A549 (cell line): ENCODE measurements around the gene AGR3. TPM values are rescaled to one million over a fixed set of nuclear protein-coding genes. Genes with fewer than 3 reads are reported as not detected.

Experiments
- ATAC-seq, 2 experiments: fragments of 200-7000 bp in 1 of 2; fragments of >200 bp in 1 of 2; cut with Nextera tagmentation in 1 of 2; cut with Tn5 transposase in 1 of 2; 3 replicates each; pipeline versions ENCODE4 v1.8.0 to v1.9.1; 2018 to 2020; ENCODE audit warnings: mild to moderate bottlenecking in 1 of 2, moderate library complexity in 1 of 2
- CTCF ChIA-PET: fragments of 300-600 bp; sonication (Branson Sonifier 250); formaldehyde crosslinking; extraction: SDS; loops from one replicate; lab custom pipeline; 2021; ENCODE audit warnings: antibody characterized with exemption, inconsistent platforms; lab: Yijun Ruan, JAX
- POLR2A ChIA-PET: fragments of 350-600 bp; formaldehyde crosslinking; extraction: SDS; loops from one replicate; lab custom pipeline; 2021; ENCODE audit warnings: antibody characterized with exemption, inconsistent platforms; lab: Yijun Ruan, JAX
- DNase-seq, 2 experiments: peaks; one replicate each; pipeline versions ENCODE4 v3.0.0 to v3.0.0-alpha.2; 2011 to 2016; ENCODE audit warnings: low read depth in 1 of 2, low spot score in 1 of 2
- FAIRE-seq: peaks from 2 replicates; lab custom pipeline; 2011; peaks lifted over from hg19 to GRCh38; lab: Jason Lieb, UNC
- H3K27ac ChIP-seq, 2 experiments: fragments of >200 bp; sonication (Bioruptor Twin); formaldehyde crosslinking; 3 replicates each; pipeline ENCODE4 v1.5.1; 2016 to 2017
- H3K4me1 ChIP-seq: fragments of >200 bp; sonication (Bioruptor Twin); formaldehyde crosslinking; 3 replicates; pipeline ENCODE4 v1.6.1; 2016
- H3K4me2 ChIP-seq: fragments of >200 bp; sonication (Bioruptor Twin); formaldehyde crosslinking; 3 replicates; pipeline ENCODE4 v1.6.1; 2016
- H3K4me3 ChIP-seq: fragments of >200 bp; sonication (Bioruptor Twin); formaldehyde crosslinking; 3 replicates; pipeline ENCODE4 v1.5.1; 2016
- H3K9me3 ChIP-seq: fragments of >200 bp; sonication (Bioruptor Twin); formaldehyde crosslinking; 3 replicates; pipeline ENCODE4 v1.6.1; 2016
- ATOH8 ChIP-seq: fragments of 250-450 bp; sonication (Bioruptor Pico); IDR thresholded peaks from 2 replicates; pipeline ENCODE4 v1.5.0; 2020; ENCODE audit warnings: low read depth, mild to moderate bottlenecking, moderate library complexity
- CBX2 ChIP-seq: fragments of 200-600 bp; sonication (generic); IDR thresholded peaks from 2 replicates; pipeline ENCODE4 v1.6.1; 2016; ENCODE audit warnings: low read depth, mild to moderate bottlenecking, borderline replicate concordance
- CHD2 ChIP-seq: fragments of 150-350 bp; IDR thresholded peaks from 2 replicates; pipeline ENCODE4 v1.6.1; 2014; ENCODE audit warnings: low read length; ENCODE audit not compliant: partially characterized antibody
- FOSB ChIP-seq: fragments of 250-450 bp; sonication (Bioruptor Pico); IDR thresholded peaks from 2 replicates; pipeline ENCODE4 v1.5.0; 2020; ENCODE audit warnings: mild to moderate bottlenecking, moderate library complexity
- FOSL2 ChIP-seq, 2 experiments: fragments of 450-650 bp in 1 of 2; fragments of >200 bp in 1 of 2; sonication (Bioruptor Twin) in 1 of 2; formaldehyde crosslinking; IDR thresholded peaks; 2 replicates each; pipeline versions ENCODE4 v1.5.0 to v1.6.1; 2016 to 2020; ENCODE audit warnings: mild to moderate bottlenecking in 1 of 2, moderate library complexity in 1 of 2
- FOXS1 ChIP-seq: fragments of 250-450 bp; sonication (Bioruptor Pico); IDR thresholded peaks from 2 replicates; pipeline ENCODE4 v1.5.0; 2020; ENCODE audit warnings: mild to moderate bottlenecking, moderate library complexity
- HMGXB4 ChIP-seq: fragments of 250-450 bp; sonication (Bioruptor Pico); IDR thresholded peaks from 2 replicates; pipeline ENCODE4 v1.5.0; 2021; ENCODE audit warnings: mild to moderate bottlenecking, moderate library complexity, borderline replicate concordance
- HOXA7 ChIP-seq: fragments of 250-450 bp; sonication (Bioruptor Pico); IDR thresholded peaks from 2 replicates; pipeline ENCODE4 v1.5.0; 2020; ENCODE audit warnings: mild to moderate bottlenecking, moderate library complexity
- HOXB13 ChIP-seq: fragments of 250-450 bp; sonication (Bioruptor Pico); IDR thresholded peaks from 2 replicates; pipeline ENCODE4 v1.5.0; 2020; ENCODE audit warnings: low read depth, mild to moderate bottlenecking, moderate library complexity
- JUN ChIP-seq, 2 experiments: fragments of >200 bp; sonication (Bioruptor Twin); formaldehyde crosslinking; IDR thresholded peaks; 2 replicates in 1 of 2; 3 replicates in 1 of 2; pipeline ENCODE4 v1.6.1; 2016 to 2017
- KDM5A ChIP-seq: fragments of 200-600 bp; sonication (generic); IDR thresholded peaks from 2 replicates; pipeline ENCODE4 v1.6.1; 2016; ENCODE audit warnings: antibody characterized with exemption, mild to moderate bottlenecking
- MAFK ChIP-seq: fragments of 450-650 bp; IDR thresholded peaks from 2 replicates; pipeline ENCODE4 v1.6.1; 2014; ENCODE audit not compliant: partially characterized antibody
- MAX ChIP-seq: IDR thresholded peaks from 2 replicates; pipeline ENCODE4 v1.6.1; 2012
- NPAS2 ChIP-seq: fragments of 250-450 bp; sonication (Bioruptor Pico); IDR thresholded peaks from 2 replicates; pipeline ENCODE4 v1.8.0; 2022; ENCODE audit warnings: mild to moderate bottlenecking, moderate library complexity, borderline replicate concordance
- PBX3 ChIP-seq: IDR thresholded peaks from 2 replicates; pipeline ENCODE4 v1.6.1; 2012
- RAD21 ChIP-seq, 2 experiments: fragments of >200 bp in 1 of 2; sonication (Bioruptor Twin) in 1 of 2; formaldehyde crosslinking in 1 of 2; IDR thresholded peaks in 1 of 2; conservative IDR thresholded peaks in 1 of 2; 2 replicates in 1 of 2; 3 replicates in 1 of 2; pipeline ENCODE4 v1.6.1; 2012 to 2018; ENCODE audit warnings: inconsistent platforms in 1 of 2
- RARB ChIP-seq: fragments of 250-450 bp; sonication (Bioruptor Pico); IDR thresholded peaks from 2 replicates; pipeline ENCODE4 v1.8.0; 2021; ENCODE audit warnings: mild to moderate bottlenecking, moderate library complexity
- SREBF2 ChIP-seq: fragments of 450-650 bp; IDR thresholded peaks from 2 replicates; pipeline ENCODE4 v1.6.1; 2014; ENCODE audit warnings: mild to moderate bottlenecking, moderate library complexity
- USF2 ChIP-seq: fragments of 450-650 bp; IDR thresholded peaks from 2 replicates; pipeline ENCODE4 v1.6.1; 2014; ENCODE audit warnings: antibody characterized with exemption
- ZC3H11A ChIP-seq: fragments of 450-650 bp; IDR thresholded peaks from 2 replicates; pipeline ENCODE4 v1.6.1; 2014; ENCODE audit warnings: antibody characterized with exemption, mild to moderate bottlenecking
- WGBS: methylation state at CpG from one replicate; pipeline ENCODE4 v1.1.6; 2017; ENCODE audit errors: missing lambda C conversion rate; 5-methylcytosine and 5-hydroxymethylcytosine counted together
- polyA plus RNA-seq, 4 experiments: library from polyadenylated mRNA; depleted of rRNA in 3 of 4; stranded (reverse); fragments of >200 nt; fragmentation: RNase III in 1 of 4; extraction: RNeasy Plus Mini Kit Qiagen cat#74134 plus additional on column Dnase treatment in 1 of 4; gene quantifications; 2 replicates in 3 of 4; 3 replicates in 1 of 4; pipeline ENCODE4 v1.2.3, GENCODE V29; 2011 to 2017

The AGR3 gene
- polyA plus RNA-seq, 2 of the 4 experiments (the other 2 are of a cell fraction): 0.36 TPM; not detected in 1

- Histone ChIP-seq H3K9me3 (peaks cover 10% of the 10 kb centered on the region; the same call in 1 of the 3 replicates), H3K27ac (peak overlapping the region in 1 of 2 experiments; percentile 22; a peak in 1 of 6 replicates), H3K4me3 (no peak overlapping the region), H3K4me2 (no peak overlapping the region), H3K4me1 (peaks cover 20% of the 10 kb centered on the region)
- no peak for TF ChIP-seq CHD2
- TF ChIP-seq FOSL2 (IDR thresholded peaks at IDR 0.05): no peak
- no peak for TF ChIP-seq FOSL2 (CRISPR knock-in tag; IDR thresholded peaks at IDR 0.05)
- no peak for TF ChIP-seq HOXB13 (CRISPR knock-in tag)
- no peak for TF ChIP-seq RAD21 (conservative IDR thresholded peaks at IDR 0.05 in 1 of 2, IDR thresholded peaks at IDR 0.05 in 1 of 2)
- TF ChIP-seq NPAS2 (CRISPR knock-in tag): no peak
- no peak for TF ChIP-seq HMGXB4 (CRISPR knock-in tag)
- TF ChIP-seq ATOH8 (CRISPR knock-in tag): no peak
- no peak for TF ChIP-seq USF2
- no peak for TF ChIP-seq SREBF2
- no peak for TF ChIP-seq FOSB (CRISPR knock-in tag)
- TF ChIP-seq ZC3H11A: no peak
- no peak for TF ChIP-seq JUN (IDR thresholded peaks at IDR 0.05)
- TF ChIP-seq PBX3: no peak
- no peak for TF ChIP-seq KDM5A
- TF ChIP-seq RARB (CRISPR knock-in tag): no peak
- no peak for TF ChIP-seq FOXS1 (CRISPR knock-in tag)
- no peak for TF ChIP-seq HOXA7 (CRISPR knock-in tag)
- no peak for TF ChIP-seq MAX
- TF ChIP-seq CBX2: no peak
- no peak for TF ChIP-seq MAFK
- DNase-seq (no peak), FAIRE-seq (no peak), ATAC-seq (no peak)
- 100% methylated on average over 4 of the region's 4 CpGs for WGBS
- ChIA-PET CTCF (interaction anchor here (1.9 to 3.3 kb wide), 2 partner anchors 21 to 111 kb away, joined by 6 to 13 read pairs; no protein-coding TSS in a partner anchor), POLR2A (no interaction called here)
These were observed 30.8 kb upstream of the AGR3 start for GRCh38 chr7:16912540-16912939.

- Histone ChIP-seq H3K9me3 (peaks cover 3% of the 10 kb centered on the region; the same call in 1 of the 3 replicates), H3K27ac (no peak overlapping the region), H3K4me2 (no peak overlapping the region), H3K4me1 (peaks cover 25% of the 10 kb centered on the region), H3K4me3 (no peak overlapping the region)
- 85% methylated on average over 3 of the region's 3 CpGs for WGBS
- CTCF ChIA-PET: interaction anchor here (1.3 to 3.2 kb wide), 2 partner anchors 9 to 74 kb away, joined by 3 to 18 read pairs; no protein-coding TSS in a partner anchor
- FAIRE-seq (no peak), ATAC-seq (no peak), DNase-seq (no peak)
- POLR2A ChIA-PET: no interaction called here
- no peak for TF ChIP-seq HOXA7 (CRISPR knock-in tag)
These were observed 26.8 kb upstream of the AGR3 start for GRCh38 chr7:16908561-16908960.
